GF-D8 (cell line): ENCODE measurements around the gene CLDN15.
"Not testable (repeated sequence)": the region's sequence is repeated elsewhere in the genome, so short reads cannot be mapped to it uniquely, and the experiment has no call there.

Experiments used
- DNase-seq: peaks from one replicate; lab custom pipeline; 2025; lab: John Stamatoyannopoulos, UW

CLDN15 gene

GRCh38 chr7:101237206-101238067 lies at the start of gene CLDN15:
TSS of gene CLDN15 (minus strand) at chr7:101237802. CDS start at chr7:101237581, 221 bp downstream.
- DNase-seq = no peak

GRCh38 chr7:101287032-101287431 lies 49.4 kb upstream of the CLDN15 start:
- DNase-seq = no peak

- not testable (repeated sequence) for DNase-seq
Observed at GRCh38 chr7:101285880-101286279, 48.3 kb upstream of the CLDN15 start.

GRCh38 chr7:101285171-101285570 lies 47.6 kb upstream of the CLDN15 start:
- no peak for DNase-seq

- DNase-seq = not testable (repeated sequence)
Observed at GRCh38 chr7:101280912-101281311, 43.3 kb upstream of the CLDN15 start.

GRCh38 chr7:101278461-101279292 lies 41.1 kb upstream of the CLDN15 start:
- DNase-seq = no peak

GRCh38 chr7:101277155-101277554 lies 39.6 kb upstream of the CLDN15 start:
- DNase-seq = no peak

- no peak for DNase-seq
Observed at GRCh38 chr7:101273206-101273605, 35.6 kb upstream of the CLDN15 start.

GRCh38 chr7:101271021-101271420 lies 33.4 kb upstream of the CLDN15 start:
- DNase-seq = no peak

- no peak for DNase-seq
Observed at GRCh38 chr7:101269664-101270063, 32.1 kb upstream of the CLDN15 start.

GRCh38 chr7:101265622-101266516 lies 28.3 kb upstream of the CLDN15 start:
- DNase-seq = no peak

GRCh38 chr7:101264102-101264706 lies 26.6 kb upstream of the CLDN15 start:
- DNase-seq = not testable (repeated sequence)

- no peak for DNase-seq
Observed at GRCh38 chr7:101258243-101258731, 20.7 kb upstream of the CLDN15 start.

- no peak for DNase-seq
Observed at GRCh38 chr7:101255796-101256195, 18.2 kb upstream of the CLDN15 start.

GRCh38 chr7:101253199-101253598 lies 15.6 kb upstream of the CLDN15 start:
- not testable (repeated sequence) for DNase-seq

GRCh38 chr7:101251871-101252659 lies 14.5 kb upstream of the CLDN15 start:
- peak; percentile 92 for DNase-seq

- DNase-seq = no peak
Observed at GRCh38 chr7:101250324-101250723, 12.7 kb upstream of the CLDN15 start.

GRCh38 chr7:101248276-101248675 lies 10.7 kb upstream of the CLDN15 start:
- DNase-seq = no peak

- no peak for DNase-seq
Observed at GRCh38 chr7:101245147-101245668, 7.6 kb upstream of the CLDN15 start.
